Measurements from ENCODE around the gene LRRC63.
A peak's percentile ranks its signal among the peaks of the same experiment; 100 is the strongest.
"Not testable (repeated sequence)": the region's sequence is repeated elsewhere in the genome, so short reads cannot be mapped to it uniquely, and the experiment has no call there.

LRRC63 gene

DNA sequence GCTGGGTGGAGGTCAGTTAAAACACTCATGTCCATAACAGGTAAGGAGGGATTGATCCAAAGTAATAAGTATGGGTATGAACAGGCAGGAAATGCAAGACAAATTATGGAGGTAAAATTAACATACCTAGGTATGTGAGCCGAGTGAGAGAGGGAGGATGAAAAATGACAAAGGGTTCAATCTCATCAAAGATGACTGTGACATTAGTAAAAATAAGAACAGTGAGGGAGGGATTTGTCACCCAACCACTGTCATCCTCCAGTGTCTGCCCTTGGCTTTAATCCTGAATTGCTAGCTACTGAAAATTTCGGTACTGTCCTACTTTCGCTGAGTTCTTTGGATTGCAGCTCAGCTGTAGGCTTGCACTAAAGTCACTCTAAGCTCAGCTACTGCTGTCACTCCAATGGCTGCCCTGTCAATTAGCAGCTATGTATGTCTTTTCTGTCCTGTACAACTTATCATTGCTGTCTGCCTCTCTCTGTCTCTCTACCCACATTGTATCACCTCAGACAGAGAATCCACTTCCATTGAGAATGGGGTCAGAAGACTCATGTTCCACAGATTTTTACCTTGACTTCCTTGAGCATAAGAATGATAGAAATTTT is 62.5 kb downstream of the LRRC63 start:
- in situ Hi-C loops (cut with MboI; ENCODE audit: low pct_unique_long_range_greater_than_20kb, low sequenced_read_pairs, unreplicated experiment): no loop called here
- TF ChIP-seq, protein P1, sequence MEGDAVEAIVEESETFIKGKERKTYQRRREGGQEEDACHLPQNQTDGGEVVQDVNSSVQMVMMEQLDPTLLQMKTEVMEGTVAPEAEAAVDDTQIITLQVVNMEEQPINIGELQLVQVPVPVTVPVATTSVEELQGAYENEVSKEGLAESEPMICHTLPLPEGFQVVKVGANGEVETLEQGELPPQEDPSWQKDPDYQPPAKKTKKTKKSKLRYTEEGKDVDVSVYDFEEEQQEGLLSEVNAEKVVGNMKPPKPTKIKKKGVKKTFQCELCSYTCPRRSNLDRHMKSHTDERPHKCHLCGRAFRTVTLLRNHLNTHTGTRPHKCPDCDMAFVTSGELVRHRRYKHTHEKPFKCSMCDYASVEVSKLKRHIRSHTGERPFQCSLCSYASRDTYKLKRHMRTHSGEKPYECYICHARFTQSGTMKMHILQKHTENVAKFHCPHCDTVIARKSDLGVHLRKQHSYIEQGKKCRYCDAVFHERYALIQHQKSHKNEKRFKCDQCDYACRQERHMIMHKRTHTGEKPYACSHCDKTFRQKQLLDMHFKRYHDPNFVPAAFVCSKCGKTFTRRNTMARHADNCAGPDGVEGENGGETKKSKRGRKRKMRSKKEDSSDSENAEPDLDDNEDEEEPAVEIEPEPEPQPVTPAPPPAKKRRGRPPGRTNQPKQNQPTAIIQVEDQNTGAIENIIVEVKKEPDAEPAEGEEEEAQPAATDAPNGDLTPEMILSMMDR (IDR thresholded peaks at IDR 0.05; ENCODE audit: extremely low read depth, insufficient read depth, missing control alignments): no peak

GRCh38 chr13:46278474-46278873 is 66.7 kb downstream of the LRRC63 start:
- DNase-seq (ENCODE audit: low spot score): no peak
- in situ Hi-C loops (cut with MboI; ENCODE audit: low pct_unique_long_range_greater_than_20kb, low sequenced_read_pairs, unreplicated experiment): no loop called here
- TF ChIP-seq, protein P1 (IDR thresholded peaks at IDR 0.05; ENCODE audit: extremely low read depth, insufficient read depth, missing control alignments): no peak

More for the DNA sequence above, 62.5 kb downstream of the LRRC63 start:
- no peak for DNase-seq (ENCODE audit: low spot score)

GRCh38 chr13:46281779-46282178 is 70.1 kb downstream of the LRRC63 start:
- TF ChIP-seq, protein P1 (IDR thresholded peaks at IDR 0.05; ENCODE audit: extremely low read depth, insufficient read depth, missing control alignments): no peak
- in situ Hi-C loops (cut with MboI; ENCODE audit: low pct_unique_long_range_greater_than_20kb, low sequenced_read_pairs, unreplicated experiment): no loop called here
- DNase-seq (ENCODE audit: low spot score): no peak

DNA sequence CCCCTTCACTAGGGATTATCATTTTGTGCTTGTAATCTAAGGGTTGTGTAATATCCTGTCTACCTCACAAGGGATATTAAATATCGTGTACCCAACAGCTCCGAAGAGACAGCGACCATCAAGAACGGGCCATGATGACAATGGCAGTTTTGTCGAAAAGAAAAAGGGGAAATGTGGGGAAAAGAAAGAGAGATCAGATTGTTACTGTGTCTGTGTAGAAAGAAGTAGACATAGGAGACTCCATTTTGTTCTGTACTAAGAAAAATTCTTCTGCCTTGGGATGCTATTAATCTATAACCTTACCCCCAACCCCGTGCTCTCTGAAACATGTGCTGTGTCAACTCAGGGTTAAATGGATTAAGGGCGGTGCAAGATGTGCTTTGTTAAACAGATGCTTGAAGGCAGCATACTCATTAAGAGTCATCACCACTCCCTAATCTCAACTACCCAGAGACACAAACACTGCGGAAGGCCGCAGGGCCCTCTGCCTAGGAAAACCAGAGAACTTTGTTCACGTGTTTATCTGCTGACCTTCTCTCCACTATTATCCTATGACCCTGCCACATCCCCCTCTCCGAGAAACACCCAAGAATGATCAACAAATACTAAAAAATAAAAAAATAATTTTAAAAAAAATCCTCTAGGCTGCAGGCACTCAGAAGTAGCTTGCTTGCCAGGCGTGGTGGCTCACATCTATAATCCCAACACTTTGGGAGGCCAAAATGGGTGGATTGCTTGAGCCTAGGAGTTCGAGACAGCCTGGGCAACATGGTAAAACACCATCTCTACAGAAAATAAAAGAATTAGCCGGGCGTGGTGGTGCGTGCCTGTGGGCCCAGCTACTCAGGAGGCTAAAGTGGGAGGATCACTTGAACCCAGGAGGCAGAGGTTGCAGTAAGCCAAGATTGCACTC is 72.4 kb downstream of the LRRC63 start:
- DNase-seq (ENCODE audit: low spot score); in situ Hi-C loops (cut with MboI; ENCODE audit: low pct_unique_long_range_greater_than_20kb, low sequenced_read_pairs, unreplicated experiment): not testable (repeated sequence)

DNA sequence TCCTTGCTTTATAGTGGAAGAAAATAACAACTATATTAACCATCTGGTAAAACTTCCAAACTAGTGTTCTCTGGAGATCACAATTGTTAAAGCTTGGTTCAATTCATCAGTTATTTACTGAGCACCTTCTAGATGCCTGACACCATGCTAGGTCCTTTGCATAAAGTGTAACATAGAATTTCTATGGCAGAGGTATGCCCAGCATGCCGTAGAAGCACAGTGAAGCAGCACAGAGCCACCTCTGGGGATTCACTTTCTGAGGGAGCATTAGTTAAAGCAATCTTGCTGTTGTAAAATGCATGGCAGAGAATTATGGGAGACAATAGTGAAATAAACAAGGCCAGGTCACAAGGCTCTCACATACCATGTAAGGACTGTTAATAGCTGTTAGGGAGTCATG is 75.2 kb downstream of the LRRC63 start:
- DNase-seq (ENCODE audit: low spot score): no peak
- in situ Hi-C loops (cut with MboI; ENCODE audit: low pct_unique_long_range_greater_than_20kb, low sequenced_read_pairs, unreplicated experiment): no loop called here
- TF ChIP-seq, protein P1 (IDR thresholded peaks at IDR 0.05; ENCODE audit: extremely low read depth, insufficient read depth, missing control alignments): no peak

DNA sequence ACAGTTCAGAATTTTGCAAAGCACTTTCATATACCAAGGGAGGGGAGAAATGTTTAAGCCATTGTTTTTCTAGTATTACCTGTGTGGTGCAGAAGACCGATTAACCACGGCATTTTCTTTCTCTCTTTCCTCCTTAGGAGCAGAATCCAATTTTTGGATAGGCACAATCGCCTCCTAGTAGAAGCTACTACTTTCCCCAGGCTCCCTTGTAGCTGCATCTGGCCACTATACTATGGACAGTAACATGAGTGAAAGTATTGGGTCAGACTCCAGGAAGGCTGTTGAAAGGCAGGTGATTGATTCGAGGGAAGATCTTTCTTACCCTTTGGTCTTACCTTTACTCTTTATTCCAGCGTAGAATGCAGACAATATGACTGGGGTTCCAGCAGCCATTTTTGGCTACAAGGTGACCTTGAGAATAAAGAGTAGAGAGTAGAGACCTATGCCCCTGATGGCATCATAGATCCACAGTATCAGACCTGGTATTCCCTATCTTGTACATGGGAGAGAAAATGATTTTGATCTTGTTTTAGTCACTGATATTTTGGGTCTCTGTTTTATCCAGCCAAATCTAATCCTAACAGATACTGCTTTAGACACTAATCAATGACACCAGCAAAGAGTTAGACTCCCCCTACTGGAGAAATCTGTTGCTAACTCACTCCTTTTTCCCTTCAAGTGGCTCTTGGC is 77.0 kb downstream of the LRRC63 start:
- in situ Hi-C loops (cut with MboI; ENCODE audit: low pct_unique_long_range_greater_than_20kb, low sequenced_read_pairs, unreplicated experiment): no loop called here
- TF ChIP-seq, protein P1 (IDR thresholded peaks at IDR 0.05; ENCODE audit: extremely low read depth, insufficient read depth, missing control alignments): peak; percentile 78
- DNase-seq (ENCODE audit: low spot score): peak; percentile 49
